HG02870 (cell line): Measurements from ENCODE around the gene ADIRF.
"Not testable (repeated sequence)": the region's sequence is repeated elsewhere in the genome, so short reads cannot be mapped to it uniquely, and the experiment has no call there.

ENCODE experiments used
- ATAC-seq: cut with Tn5 transposase; IDR thresholded peaks from one replicate; pipeline ENCODE4 v1.9.1; 2021; ENCODE audit warnings: mild to moderate bottlenecking, moderate library complexity; ENCODE audit not compliant: unreplicated experiment

ADIRF gene

DNA sequence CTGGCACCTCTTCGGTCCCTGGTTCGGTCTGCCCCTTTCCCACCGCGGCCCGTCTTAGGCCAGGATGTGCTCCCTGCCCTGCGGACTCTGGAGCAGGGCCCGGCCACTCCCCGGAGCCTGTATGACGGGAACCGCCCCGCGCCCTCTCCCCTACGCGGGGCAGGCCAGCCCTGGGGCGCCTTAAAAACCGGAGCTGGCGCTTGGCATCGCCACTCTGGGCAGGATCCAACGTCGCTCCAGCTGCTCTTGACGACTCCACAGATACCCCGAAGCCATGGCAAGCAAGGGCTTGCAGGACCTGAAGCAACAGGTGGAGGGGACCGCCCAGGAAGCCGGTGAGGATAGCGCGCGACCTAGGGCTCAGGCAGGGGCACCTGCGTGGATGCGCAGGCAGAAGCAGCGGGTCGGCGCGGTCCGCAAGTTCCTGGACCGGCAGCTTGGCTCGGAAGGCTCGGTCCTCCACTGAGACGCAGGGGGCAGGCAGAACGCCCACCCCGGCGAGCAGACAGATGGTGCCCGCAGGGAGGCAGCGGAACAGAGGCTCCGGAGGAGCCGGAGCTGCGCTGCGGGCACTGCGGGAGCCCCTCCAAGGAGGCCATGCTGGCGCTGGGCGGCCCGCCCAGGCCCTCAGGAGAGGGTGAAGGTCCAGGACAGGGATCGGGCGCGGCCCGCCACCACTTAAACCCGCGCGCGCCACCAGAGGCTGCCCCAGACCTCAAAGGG, at the start of gene ADIRF:
Gene ADIRF (plus strand): TSS at position 212 of the 723 bp plus-strand sequence. CDS start 63 bp downstream, at position 275.
- no peak for ATAC-seq

DNA sequence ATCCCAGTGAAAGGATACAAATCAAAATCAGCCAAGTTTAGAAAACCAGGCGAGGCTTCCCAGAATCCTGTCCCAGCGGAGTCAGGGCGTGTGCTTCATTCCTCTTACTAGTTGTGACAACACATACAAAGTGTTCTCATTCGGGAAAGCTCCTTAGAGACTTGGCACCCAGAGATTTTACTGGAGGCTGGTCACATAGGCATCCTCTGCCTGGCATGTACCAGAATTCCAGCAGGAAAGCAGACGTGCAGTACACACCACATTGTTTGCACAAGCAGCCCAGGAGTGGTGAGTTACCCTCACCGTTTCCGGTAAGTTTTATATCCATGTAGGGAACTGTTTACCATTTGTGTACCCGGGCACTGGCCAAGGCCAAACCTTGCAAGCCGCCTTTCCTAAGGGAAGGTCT, 45.7 kb upstream of the ADIRF start:
- no peak for ATAC-seq

DNA sequence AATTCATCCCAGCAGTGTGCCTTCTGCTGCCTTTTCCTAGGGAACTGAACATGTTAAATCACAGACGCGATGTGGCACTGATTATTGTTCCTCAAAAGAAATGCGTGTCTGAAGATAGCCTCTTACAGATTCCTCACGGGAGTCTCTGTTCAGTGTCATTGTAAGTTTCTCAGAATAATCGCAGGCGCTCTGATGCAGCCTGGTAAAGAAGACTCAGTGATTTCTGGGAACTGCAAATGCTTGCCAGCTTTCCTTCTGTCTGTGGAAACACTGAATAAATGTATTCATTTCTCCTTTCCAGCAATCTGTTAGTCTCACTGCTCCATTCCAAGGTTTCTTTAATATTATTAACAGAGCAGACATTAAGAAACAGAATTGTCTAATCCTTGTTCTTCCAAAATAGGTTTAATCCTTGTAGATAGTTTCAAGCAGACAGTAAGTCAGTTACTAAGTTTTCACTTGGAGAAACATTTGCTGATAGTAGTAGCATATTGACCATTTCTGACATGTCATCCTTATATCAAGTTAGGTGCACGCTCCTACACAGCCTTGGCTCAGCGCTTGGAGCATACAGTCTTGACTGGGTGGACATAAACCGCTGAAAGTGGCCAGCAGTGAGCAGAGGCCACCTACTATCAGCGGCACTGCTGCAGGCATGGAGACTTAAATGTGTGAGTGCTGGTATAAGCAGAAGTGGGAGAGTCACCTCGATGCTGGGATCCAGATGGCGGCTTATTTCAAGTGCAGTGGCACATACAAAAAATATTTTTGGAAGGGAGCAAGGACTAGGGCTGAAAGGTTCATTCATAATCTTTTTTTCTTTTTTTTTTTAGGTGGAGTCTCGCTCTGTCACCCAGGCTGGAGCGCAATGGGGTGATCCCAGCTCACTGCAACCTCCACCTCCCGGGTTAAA, 38.6 kb upstream of the ADIRF start:
- ATAC-seq: no peak

DNA sequence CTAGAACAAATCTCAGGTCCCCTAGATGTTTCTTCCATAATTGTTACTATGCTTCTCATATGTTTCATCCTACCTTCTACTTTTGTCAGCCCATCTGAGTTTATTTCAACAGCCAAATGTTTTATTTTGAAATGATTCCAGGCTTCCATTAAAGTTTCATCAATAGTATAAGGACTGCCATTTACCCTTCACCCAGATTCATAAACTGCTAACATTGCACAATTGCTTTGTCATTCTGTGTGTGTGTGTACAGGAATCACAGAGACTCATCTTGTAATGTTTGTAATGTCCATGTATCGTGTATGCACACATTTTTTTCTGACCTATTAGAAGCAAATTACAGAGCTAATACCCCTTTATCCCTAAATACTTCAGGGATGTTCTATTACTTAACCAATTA, 36.4 kb upstream of the ADIRF start:
- no peak for ATAC-seq

DNA sequence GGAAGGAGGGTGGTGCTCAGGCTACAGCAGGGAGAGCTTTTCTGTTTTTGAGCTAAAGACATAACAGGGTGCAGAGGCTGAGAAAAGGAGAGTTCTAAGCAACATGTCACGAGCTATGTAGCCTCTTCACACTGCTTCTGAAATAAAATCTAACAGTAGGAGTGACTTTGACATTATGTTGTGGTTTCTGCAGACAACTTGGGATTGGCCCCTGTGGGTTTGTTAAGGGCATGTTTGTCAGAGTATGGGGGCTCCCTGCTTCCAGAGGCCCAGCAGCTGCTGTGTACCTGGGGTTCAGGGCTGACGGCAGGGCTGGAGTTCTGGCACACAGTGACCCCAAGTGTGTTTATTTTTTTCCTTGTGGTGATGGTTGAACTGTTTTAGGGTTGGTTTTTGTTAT, 35.6 kb upstream of the ADIRF start:
- ATAC-seq: no peak

DNA sequence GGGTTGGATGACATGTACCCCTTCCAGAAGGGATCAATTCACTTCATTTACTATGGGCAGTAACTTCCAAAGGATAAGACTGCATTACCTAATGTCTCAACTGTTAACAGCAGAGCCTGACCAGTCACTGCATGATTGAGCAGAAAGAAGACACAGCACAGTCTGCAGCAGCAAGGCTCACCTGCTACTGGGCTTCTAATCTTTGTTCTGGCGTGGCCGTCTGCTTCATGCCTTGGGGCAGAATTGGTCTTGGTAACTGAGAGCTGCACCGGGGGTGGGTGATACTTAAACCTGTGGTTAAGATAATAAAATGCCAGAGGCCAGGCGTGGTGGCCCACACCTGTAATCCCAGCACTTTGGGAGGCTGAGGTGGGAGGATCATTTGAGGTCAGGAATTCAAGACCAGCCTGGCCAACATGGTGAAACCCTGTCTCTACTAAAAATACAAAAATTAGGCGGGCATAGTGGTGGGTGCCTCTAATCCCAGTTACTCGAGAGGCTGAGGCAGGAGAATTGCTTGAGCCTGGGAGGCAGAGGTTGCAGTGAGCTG, 34.0 kb upstream of the ADIRF start:
- not testable (repeated sequence) for ATAC-seq

DNA sequence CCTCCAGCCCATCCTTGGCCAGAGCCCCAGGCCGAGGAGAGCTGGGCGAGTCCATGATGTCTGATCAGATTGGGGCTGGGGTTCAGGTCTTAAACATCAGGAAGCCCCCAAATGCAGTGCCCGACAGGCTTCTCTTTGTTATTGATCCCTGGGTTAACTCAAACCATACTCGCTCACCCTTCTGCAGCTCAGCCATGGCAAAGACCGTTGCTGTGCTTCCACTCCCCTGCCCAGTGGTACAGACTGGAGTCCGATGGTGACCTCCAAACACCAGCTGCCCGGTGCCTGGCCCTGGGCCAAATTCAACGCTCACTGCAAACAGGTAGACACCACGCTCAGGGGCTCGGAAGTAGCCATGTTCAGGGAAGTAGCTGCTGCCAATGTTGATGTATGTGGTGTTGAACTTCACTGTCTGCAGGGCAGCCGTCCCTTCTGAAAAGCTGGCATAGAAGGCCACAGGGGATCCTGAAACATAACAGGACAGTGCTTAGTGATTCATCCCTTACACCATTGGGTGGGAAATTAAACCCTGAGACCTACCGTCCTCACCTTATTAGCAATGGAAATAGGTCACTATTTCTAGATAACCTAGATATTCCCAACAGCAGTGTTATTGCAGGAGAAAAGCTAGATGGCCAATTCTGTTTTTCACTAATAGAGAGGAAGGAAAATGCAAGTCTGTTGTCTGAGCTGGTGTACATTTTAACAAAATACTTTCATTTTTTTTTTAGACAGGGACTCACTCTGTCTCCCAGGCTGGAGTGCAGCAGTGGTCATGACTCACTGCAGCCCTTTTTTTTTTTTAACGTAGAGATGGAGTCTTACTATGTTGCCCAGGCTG, 31.4 kb upstream of the ADIRF start:
- no peak for ATAC-seq

DNA sequence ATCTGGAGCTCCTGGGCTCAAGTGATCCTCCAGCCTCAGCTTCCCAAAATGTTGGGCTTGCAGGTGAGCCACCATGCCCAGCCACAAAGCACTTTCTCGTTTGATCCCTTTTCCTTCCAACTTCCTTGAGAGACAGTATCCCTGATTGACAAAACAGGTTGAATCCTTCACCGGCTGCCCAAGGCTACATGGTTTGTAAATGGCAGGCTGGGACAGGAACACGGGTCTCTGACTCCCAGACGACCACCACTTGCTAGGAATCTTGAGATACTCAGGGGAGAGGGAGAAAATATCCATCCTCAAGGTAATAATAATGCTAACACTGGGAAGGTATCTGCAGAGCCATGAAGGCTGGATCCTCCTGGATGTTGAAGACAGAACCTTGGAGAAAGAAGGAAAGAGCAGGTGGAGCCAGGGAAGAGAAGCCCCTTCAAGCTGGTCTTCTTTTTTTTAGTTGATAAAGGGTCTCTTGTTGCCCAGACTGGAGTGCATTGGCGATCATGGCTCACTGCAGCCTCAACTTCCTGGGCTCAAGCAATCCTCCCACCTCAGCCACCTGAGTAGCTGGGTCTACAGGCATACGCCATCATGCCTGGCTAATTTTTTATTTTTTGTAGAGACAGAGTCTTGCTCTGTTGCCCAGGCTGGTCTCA, 30.7 kb upstream of the ADIRF start:
- ATAC-seq: no peak

DNA sequence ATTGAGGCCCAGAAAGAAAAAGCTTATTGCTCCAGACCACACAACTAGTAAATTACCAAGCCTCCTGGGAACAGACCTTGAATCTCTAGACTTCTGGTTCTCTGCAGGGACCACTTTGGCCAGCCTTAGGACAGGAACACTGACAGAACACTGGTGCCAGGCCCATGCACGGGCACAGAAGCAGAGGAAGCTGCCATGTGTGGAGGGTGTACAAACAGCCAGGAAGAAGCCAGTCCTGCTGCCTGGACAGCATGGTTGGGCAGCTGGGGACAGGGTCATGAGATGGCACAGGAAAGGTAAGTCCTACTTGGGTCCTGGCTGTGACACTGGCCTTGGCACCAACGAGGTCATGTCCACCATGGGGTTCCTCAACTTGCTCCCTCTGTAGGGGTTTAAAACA, 30.0 kb upstream of the ADIRF start:
- ATAC-seq: no peak

DNA sequence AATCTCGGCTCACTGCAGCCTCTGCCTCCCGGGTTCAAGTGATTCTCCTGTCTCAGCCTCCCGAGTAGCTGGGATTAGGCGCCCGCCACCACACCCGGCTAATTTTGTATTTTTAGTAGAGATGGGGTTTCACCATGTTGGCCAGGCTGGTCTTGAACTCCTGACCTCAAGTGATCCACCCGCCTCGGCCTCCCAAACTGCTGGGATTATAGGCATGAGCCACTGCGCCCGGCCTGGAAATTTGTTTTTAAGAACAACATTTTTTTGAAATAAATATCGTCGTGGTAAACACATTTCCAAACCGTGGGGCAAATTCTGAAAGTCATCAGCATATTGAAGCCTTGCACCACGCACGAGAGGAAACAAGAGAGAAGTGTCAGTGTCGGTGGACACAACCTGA, 28.2 kb upstream of the ADIRF start:
- not testable (repeated sequence) for ATAC-seq

DNA sequence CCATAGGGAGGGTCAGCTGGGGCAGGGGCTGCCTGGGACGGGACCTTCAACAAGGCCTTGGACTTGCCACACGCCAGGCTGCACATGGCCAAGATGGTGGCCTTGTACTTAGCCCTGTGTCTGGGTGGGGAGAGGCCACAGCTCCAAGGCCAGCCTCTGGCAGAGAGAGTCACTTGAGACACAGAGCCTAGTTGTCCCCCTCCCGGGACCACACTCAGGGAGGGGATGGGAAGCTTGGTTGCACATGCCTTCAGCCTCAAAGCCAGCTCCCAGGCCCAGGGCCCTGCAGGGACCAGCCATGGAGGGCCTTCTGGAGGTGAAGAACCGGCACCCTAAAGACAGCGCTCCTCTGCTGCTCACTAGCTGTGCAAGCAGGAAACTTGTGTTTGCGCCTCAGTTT, 27.6 kb upstream of the ADIRF start:
- no peak for ATAC-seq

DNA sequence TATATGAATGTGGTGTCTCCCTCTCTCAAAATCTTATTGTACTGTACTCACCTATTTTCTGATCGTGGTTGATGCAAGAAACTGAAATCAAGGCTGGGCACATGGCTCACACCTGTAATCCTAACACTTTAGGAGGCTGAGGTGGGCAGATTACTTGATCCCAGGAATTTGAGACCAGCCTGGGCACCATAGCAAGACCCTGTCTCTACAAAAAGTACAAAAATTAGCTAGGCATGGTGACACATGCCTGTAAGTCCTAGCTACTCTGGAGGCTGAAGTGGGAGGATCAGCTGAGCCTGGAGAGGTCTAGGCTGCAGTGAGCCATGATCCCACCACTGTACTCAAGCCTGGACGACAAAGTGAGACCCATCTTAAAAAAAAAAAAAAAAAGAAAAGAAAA, 26.9 kb upstream of the ADIRF start:
- ATAC-seq: no peak

DNA sequence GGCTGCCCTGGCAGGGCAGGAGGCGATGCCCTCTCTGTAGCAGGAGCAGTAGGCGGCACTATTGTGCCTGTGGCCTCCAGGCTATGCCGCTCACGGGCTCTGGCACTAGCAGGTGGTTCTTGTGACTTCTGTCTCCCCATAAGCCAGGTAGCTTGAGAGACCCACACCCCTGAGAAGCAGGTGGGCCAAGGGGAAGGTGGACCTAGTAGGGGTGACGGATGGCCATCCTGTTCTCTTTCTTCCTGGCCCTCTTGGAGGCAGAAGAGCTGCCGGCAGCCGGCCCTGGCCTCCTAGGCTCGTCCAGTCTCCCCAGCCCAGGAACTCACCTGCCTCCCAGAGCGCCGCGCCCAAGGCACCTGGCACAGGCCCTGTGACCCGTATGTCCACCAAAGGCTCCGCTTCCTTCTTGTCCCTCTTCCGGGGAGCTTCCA, 26.3 kb upstream of the ADIRF start:
- no peak for ATAC-seq

DNA sequence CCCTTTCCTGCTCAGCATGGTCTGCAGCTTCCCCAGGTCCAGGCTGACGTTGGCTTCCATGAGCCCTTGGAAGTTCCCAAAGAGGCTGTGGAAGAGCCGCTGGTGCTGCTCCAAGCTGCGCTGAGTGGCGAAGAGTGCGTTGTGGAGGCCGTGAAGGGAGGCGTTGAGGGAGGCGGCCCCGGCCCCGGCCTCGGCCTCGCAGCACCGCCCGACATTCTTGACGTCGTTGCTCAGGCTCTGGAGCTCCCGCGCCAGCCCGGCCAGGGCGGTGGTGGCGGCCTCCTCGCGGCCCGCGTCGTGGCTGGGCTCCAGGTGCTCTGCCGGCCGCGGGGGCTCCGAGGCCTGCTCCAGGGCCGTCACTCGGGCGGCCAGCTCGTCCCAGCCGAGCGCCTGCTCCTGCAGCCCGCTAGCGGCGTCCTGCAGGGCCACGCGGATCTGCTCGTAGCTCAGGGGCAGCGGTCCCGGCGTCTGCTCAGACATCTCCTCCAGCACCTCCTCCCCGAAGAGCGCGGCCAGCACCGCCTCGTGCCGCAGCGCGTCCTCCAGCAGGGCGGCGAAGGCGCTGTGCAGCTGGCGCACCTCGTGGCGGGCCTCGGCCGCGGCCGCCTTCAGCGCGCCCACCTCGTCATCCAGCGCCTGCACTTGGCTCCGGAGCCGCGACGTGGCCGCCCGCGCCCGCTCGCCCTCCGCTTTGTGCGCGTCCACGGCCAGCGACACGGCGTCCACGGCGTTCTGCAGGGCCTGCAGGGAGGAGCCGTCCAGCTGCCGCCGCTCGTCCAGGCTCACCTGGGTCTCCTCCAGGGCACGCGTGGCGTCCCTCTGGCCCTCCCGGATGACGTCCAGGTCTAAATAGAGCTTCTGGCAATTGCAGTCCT, 25.6 kb upstream of the ADIRF start:
- ATAC-seq: no peak

DNA sequence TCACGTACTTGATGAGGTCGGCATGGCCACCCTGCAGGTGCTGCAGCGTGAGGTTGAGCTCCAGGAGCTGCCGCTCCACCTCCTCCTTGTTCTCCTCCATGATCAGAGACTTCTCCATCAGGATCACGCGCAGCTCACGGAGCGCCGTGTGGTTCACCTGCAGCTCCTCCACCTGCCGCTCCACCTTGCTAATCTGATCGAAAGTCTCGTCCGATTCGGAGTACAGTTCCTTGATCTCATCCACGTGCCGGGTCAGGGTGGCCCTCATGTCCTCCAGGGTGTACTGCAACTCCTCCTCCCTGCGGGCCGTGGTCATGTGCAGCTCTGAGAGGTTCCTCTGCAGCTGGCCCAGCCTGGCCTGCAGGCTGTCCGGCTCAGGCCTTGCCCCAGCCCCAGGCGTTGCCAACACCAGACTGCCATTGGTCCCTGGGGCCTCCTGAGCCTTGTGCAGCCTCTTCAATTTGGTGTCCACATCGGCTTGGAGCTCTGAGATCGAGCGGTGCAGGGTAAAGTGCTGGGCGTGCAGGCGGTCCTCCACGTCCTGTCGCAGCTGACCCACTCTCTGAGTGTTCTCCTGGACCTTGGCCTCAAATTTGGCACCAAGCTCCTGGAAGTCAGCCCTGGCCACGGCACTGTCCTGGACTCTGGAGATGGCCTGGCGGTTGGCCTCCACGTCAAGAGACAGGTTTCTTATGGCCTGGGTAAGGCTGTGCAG, 24.8 kb upstream of the ADIRF start:
- no peak for ATAC-seq

DNA sequence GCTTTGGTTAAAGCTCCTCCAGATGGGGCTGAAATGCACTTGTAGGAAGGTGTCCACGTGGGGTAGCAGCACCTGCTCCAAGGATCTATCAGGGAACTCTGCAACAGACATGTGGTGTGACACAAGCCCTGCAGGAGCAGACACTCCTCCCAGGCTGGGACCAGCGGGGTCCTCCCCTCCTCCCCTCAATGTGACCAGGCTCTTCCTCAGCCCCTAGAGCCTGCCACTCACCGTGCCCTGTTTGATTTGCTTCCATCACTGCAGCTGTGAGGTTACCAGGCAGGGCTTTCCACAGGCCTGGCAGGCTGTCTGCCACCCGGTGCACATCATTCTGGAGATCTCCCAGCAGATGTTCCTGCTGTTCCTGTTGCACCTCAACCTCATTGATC, 24.3 kb upstream of the ADIRF start:
- ATAC-seq: no peak

DNA sequence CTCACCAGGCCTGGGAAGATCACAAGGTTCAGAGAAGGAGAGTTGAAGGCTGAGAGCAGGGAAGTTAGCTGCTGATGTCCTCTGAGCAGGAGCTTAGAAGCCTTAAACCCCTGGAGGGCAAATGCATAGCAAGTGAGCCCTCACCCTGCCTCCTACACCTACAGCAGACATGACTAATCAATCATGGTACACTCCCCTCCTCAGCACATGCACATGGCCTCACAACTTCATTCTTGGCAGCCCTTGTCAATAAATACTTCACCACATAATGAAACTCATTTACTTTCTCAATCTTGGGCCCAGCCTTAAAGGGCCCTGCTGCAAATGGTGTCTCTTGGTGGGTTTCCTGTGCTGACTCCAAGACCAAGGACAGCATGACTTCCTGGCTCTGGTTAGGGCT, 23.8 kb upstream of the ADIRF start:
- no peak for ATAC-seq

DNA sequence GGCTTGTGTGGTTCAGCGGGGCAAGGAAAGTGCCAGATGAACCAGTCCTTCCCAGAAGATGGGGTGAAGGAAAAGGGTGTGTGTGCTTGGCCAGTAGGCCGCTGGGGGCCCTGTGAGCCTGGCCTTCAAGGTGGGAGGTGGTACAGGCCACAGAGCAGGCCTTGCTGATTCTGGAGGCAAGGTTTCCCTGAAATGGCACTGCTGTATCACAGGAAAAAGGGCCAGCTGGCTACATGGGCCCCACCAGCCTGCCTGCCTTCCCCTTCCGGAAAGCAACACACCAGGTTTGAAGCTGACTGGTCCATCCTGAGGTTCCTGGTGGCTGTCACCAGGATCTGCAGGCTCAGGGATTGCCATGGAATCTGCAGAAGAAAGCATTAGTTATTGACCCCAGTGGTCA, 23.4 kb upstream of the ADIRF start:
- ATAC-seq: no peak
